ENCODE results near the gene SLC29A2. TPM values are rescaled to one million over a fixed set of nuclear protein-coding genes. Genes with fewer than 3 reads are reported as not detected.
A peak's percentile ranks its signal among the peaks of the same experiment; 100 is the strongest.

The SLC29A2 gene
- 32.1 TPM for polyA plus RNA-seq (ENCODE audit: insufficient read length)

- no peak for DNase-seq (ENCODE audit: low read depth)
These were observed at the start of gene SLC29A2 for GRCh38 chr11:66371627-66372415. SLC29A2 (minus strand) TSS chr11:66371760; CDS start chr11:66371591, 169 bp downstream.

GRCh38 chr11:66420671-66421476 lies 49.3 kb upstream of the SLC29A2 start, which contains the start of gene NPAS4:
NPAS4 (plus strand) TSS chr11:66421035; CDS start chr11:66421180, 145 bp downstream.
- no peak for DNase-seq (ENCODE audit: low read depth)

GRCh38 chr11:66419825-66420224 lies 48.3 kb upstream of the SLC29A2 start:
- no peak for DNase-seq (ENCODE audit: low read depth)

- DNase-seq (ENCODE audit: low read depth) = no peak
These were observed 47.4 kb upstream of the SLC29A2 start for GRCh38 chr11:66418986-66419308.

GRCh38 chr11:66418168-66418985 lies 46.8 kb upstream of the SLC29A2 start:
- DNase-seq (ENCODE audit: low read depth) = no peak

- DNase-seq (ENCODE audit: low read depth) = no peak
These were observed 45.4 kb upstream of the SLC29A2 start for GRCh38 chr11:66417000-66417399.

GRCh38 chr11:66415423-66415822 lies 43.9 kb upstream of the SLC29A2 start:
- DNase-seq (ENCODE audit: low read depth) = no peak

- no peak for DNase-seq (ENCODE audit: low read depth)
These were observed 42.8 kb upstream of the SLC29A2 start for GRCh38 chr11:66414120-66414934.

GRCh38 chr11:66413167-66413566 lies 41.6 kb upstream of the SLC29A2 start:
- no peak for DNase-seq (ENCODE audit: low read depth)

GRCh38 chr11:66412110-66412509 lies 40.5 kb upstream of the SLC29A2 start:
- no peak for DNase-seq (ENCODE audit: low read depth)

- DNase-seq (ENCODE audit: low read depth) = no peak
These were observed 39.8 kb upstream of the SLC29A2 start for GRCh38 chr11:66411323-66411722.

- no peak for DNase-seq (ENCODE audit: low read depth)
These were observed 38.6 kb upstream of the SLC29A2 start for GRCh38 chr11:66410191-66410590.

- DNase-seq (ENCODE audit: low read depth) = no peak
These were observed 37.7 kb upstream of the SLC29A2 start for GRCh38 chr11:66409226-66409625.

- peak; percentile 52 for DNase-seq (ENCODE audit: low read depth)
These were observed 37.1 kb upstream of the SLC29A2 start for GRCh38 chr11:66408488-66409214.

- DNase-seq (ENCODE audit: low read depth) = no peak
These were observed 36.1 kb upstream of the SLC29A2 start for GRCh38 chr11:66407651-66408050.

GRCh38 chr11:66393954-66394353 lies 22.4 kb upstream of the SLC29A2 start:
- no peak for DNase-seq (ENCODE audit: low read depth)

GRCh38 chr11:66391322-66391721 lies 19.8 kb upstream of the SLC29A2 start:
- DNase-seq (ENCODE audit: low read depth) = no peak

GRCh38 chr11:66388780-66389386 lies 17.3 kb upstream of the SLC29A2 start:
- DNase-seq (ENCODE audit: low read depth) = no peak

GRCh38 chr11:66386171-66387069 lies 14.9 kb upstream of the SLC29A2 start:
- peak; percentile 29 for DNase-seq (ENCODE audit: low read depth)
